HUES6 (cell line): Measurements from ENCODE around the gene FTCDNL1.

Source experiments
- H3K27ac ChIP-seq: 2 replicates; pipeline ENCODE4 v1.7.0; 2013; ENCODE audit warnings: low read depth, mild to moderate bottlenecking, low read length, inconsistent platforms
- H3K27me3 ChIP-seq: 2 replicates; pipeline ENCODE4 v1.6.1; 2013; ENCODE audit warnings: low read length; ENCODE audit not compliant: control insufficient read depth, insufficient read depth
- H3K36me3 ChIP-seq: 2 replicates; pipeline ENCODE4 v1.6.1; 2013; ENCODE audit warnings: low read length; ENCODE audit not compliant: control insufficient read depth, insufficient read depth
- H3K4me1 ChIP-seq: 2 replicates; pipeline ENCODE4 v1.6.1; 2013; ENCODE audit warnings: low read length; ENCODE audit not compliant: control insufficient read depth, insufficient read depth
- H3K4me3 ChIP-seq: 2 replicates; pipeline ENCODE4 v1.5.1; 2013; ENCODE audit warnings: low read depth, low read length
- H3K9ac ChIP-seq: one replicate; pipeline ENCODE4 v1.6.1; 2013; ENCODE audit warnings: mild to moderate bottlenecking, low read length
- H3K9me3 ChIP-seq: 2 replicates; pipeline ENCODE4 v1.6.1; 2013; ENCODE audit warnings: low read depth, low read length; ENCODE audit not compliant: control insufficient read depth, insufficient read depth

FTCDNL1 gene

GRCh38 chr2:199742884-199743283 lies 108.1 kb downstream of the FTCDNL1 start:
- Histone ChIP-seq H3K27me3 (no peaks in the 10 kb centered on the region), H3K27ac (no peak overlapping the region), H3K9ac (no peak overlapping the region), H3K36me3 (no peaks in the 10 kb centered on the region), H3K4me1 (peaks cover 44% of the 10 kb centered on the region), H3K9me3 (no peaks in the 10 kb centered on the region), H3K4me3 (no peak overlapping the region)

GRCh38 chr2:199740111-199740428 lies 110.9 kb downstream of the FTCDNL1 start:
- H3K9me3 ChIP-seq, result no peaks in the 10 kb centered on the region
- no peaks in the 10 kb centered on the region for H3K27me3 ChIP-seq
- H3K36me3 ChIP-seq, result no peaks in the 10 kb centered on the region
- no peak overlapping the region for H3K27ac ChIP-seq
- peaks cover 44% of the 10 kb centered on the region for H3K4me1 ChIP-seq
- no peak overlapping the region for H3K4me3 ChIP-seq
- H3K9ac ChIP-seq, result no peak overlapping the region

DNA sequence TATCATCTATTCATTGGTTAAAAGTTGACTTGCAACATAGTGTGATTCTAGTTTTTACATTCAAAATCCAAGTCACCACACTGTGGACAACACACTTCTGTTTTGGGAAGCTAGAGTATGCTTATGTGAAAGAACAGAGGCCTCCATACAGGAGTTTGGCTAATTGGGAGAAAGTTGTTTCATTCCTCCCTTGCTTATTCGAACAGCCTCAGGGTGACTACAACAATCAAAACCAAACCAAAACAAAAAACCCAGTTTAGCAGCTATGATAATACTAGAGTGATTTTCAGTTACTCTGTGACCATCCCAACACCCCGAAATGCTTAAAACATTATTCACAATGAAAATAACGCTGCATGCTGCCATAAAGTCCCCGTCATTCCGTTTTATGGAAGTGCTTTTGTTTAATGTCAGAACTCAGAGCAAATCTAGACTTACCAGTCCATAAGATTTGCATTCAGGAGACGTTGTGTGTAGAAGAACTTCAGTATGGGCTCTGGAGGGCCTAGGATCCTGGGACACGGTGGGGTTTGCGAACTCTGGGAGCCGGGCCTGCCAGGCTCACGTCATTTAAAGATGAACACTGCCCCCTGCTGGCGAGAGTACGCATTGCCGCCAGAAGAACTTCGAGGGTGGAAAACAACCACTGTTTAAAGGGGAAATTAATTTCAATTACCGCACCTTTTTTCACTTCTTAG lies 111.4 kb downstream of the FTCDNL1 start:
- Histone ChIP-seq H3K36me3 (no peaks in the 10 kb centered on the region), H3K9me3 (no peaks in the 10 kb centered on the region), H3K27me3 (no peaks in the 10 kb centered on the region), H3K4me1 (peaks cover 40% of the 10 kb centered on the region), H3K27ac (no peak overlapping the region), H3K9ac (no peak overlapping the region), H3K4me3 (no peak overlapping the region)

GRCh38 chr2:199738727-199739412 lies 112.1 kb downstream of the FTCDNL1 start:
- Histone ChIP-seq H3K4me1 (peaks cover 34% of the 10 kb centered on the region), H3K27ac (no peak overlapping the region), H3K9me3 (no peaks in the 10 kb centered on the region), H3K4me3 (no peak overlapping the region), H3K36me3 (no peaks in the 10 kb centered on the region), H3K27me3 (no peaks in the 10 kb centered on the region), H3K9ac (no peak overlapping the region)

DNA sequence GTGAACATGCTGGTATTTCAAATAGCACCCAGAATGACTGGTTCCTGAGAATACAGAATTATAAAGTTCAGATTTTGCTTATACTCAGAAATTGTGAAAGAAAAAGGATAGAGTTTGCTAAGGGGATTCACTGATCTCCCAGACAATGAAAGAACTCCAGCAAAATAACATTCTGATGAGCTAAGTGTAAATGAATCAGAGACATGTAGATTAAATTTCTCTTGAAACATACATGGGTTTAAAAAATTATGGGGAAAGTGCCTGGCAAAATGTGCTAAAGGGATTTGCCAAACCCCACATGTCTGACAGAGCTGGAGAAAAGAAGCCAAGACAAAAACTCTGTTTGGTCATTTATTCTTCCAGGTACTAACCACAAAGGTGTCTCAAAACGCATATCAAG lies 116.3 kb downstream of the FTCDNL1 start:
- no peaks in the 10 kb centered on the region for H3K27me3 ChIP-seq
- H3K4me3 ChIP-seq, result no peak overlapping the region
- H3K9ac ChIP-seq, result no peak overlapping the region
- H3K27ac ChIP-seq, result no peak overlapping the region
- H3K4me1 ChIP-seq, result peaks cover 12% of the 10 kb centered on the region
- no peaks in the 10 kb centered on the region for H3K36me3 ChIP-seq
- no peaks in the 10 kb centered on the region for H3K9me3 ChIP-seq

- H3K4me1 ChIP-seq, result 0 out of 2 replicates have a peak, but pooled peaks cover 6% of the 10 kb centered on the region
- no peak overlapping the region for H3K27ac ChIP-seq
- no peak overlapping the region for H3K9ac ChIP-seq
- no peaks in the 10 kb centered on the region for H3K36me3 ChIP-seq
- no peak overlapping the region for H3K4me3 ChIP-seq
- H3K27me3 ChIP-seq, result no peaks in the 10 kb centered on the region
- no peaks in the 10 kb centered on the region for H3K9me3 ChIP-seq
Observed at GRCh38 chr2:199734011-199734410, 117.0 kb downstream of the FTCDNL1 start.

DNA sequence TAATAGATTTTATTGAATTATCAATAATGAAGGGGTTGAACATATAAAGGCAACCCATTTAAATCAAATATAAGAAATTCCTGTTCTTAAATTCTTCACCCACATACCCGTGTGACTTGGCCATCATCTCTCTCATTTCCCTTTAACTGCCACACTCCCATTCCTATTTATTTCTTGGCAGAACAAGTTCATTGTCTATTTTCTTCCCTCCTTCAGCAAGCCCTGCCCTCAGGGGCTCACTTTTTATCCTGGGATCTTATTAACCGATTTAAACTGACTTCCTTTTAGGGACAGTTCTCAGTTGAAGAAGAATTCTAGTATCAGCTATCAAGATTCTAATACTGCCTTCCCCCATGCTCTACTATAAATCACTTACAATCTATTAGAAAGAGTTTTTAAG lies 123.2 kb downstream of the FTCDNL1 start:
- H3K9ac ChIP-seq, result no peak overlapping the region
- H3K36me3 ChIP-seq, result no peaks in the 10 kb centered on the region
- no peak overlapping the region for H3K4me3 ChIP-seq
- no peaks in the 10 kb centered on the region for H3K27me3 ChIP-seq
- H3K27ac ChIP-seq, result no peak overlapping the region
- H3K9me3 ChIP-seq, result no peaks in the 10 kb centered on the region
- H3K4me1 ChIP-seq, result no peaks in the 10 kb centered on the region

DNA sequence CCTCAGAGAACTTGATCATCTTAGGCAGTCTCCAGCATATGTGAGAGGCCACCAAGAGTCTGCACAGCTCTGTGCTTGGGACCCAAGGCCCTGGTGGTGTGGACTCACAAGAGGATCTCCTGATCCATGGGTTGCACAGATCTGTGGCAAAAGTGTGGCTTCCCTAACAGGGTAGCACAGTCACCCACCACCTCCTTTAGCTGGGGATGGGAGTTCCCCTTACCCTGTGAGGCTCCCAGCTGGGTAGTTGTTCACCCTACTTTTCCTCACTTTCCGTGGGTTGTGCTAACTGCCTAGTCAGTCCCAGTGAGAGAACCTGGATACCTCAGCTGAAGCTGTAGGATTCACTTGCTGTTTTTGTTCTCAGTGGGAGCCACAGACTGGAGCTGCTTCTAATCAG lies 123.7 kb downstream of the FTCDNL1 start:
- Histone ChIP-seq H3K4me1 (no peaks in the 10 kb centered on the region), H3K36me3 (no peaks in the 10 kb centered on the region), H3K27ac (no peak overlapping the region), H3K4me3 (no peak overlapping the region), H3K9ac (no peak overlapping the region), H3K27me3 (no peaks in the 10 kb centered on the region), H3K9me3 (no peaks in the 10 kb centered on the region)

DNA sequence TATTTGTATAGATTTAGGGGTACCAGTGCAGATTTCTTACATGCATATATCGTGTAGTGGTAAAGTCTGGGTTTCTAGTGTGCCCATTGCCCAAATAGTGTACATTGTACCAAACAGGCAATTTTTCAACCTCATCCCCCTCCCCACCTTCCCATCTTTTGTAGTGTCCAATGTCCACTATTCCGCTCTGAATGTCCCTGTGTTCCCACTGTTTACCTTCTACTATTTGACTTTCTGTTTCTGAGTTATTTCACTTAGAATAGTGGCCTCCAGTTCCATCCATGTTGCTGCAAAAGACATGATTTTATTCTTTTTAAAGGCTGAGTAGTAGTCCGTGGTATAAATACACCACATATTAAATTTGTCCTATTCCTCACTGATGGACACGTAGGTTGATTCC lies 132.9 kb downstream of the FTCDNL1 start:
- Histone ChIP-seq H3K36me3 (no peaks in the 10 kb centered on the region), H3K4me1 (no peaks in the 10 kb centered on the region), H3K27ac (no peak overlapping the region), H3K9ac (no peak overlapping the region), H3K9me3 (no peaks in the 10 kb centered on the region), H3K27me3 (no peaks in the 10 kb centered on the region), H3K4me3 (no peak overlapping the region)

GRCh38 chr2:199717587-199717907 lies 133.4 kb downstream of the FTCDNL1 start:
- no peaks in the 10 kb centered on the region for H3K36me3 ChIP-seq
- H3K9ac ChIP-seq, result no peak overlapping the region
- no peaks in the 10 kb centered on the region for H3K4me1 ChIP-seq
- H3K9me3 ChIP-seq, result no peaks in the 10 kb centered on the region
- H3K27ac ChIP-seq, result no peak overlapping the region
- H3K27me3 ChIP-seq, result no peaks in the 10 kb centered on the region
- H3K4me3 ChIP-seq, result no peak overlapping the region

GRCh38 chr2:199716807-199717586 lies 134.0 kb downstream of the FTCDNL1 start:
- no peak overlapping the region for H3K4me3 ChIP-seq
- no peak overlapping the region for H3K27ac ChIP-seq
- H3K36me3 ChIP-seq, result no peaks in the 10 kb centered on the region
- H3K9me3 ChIP-seq, result no peaks in the 10 kb centered on the region
- H3K27me3 ChIP-seq, result no peaks in the 10 kb centered on the region
- no peak overlapping the region for H3K9ac ChIP-seq
- no peaks in the 10 kb centered on the region for H3K4me1 ChIP-seq
